Osteocyte (in vitro differentiated cells): Measurements from ENCODE around the gene SUSD3. TPM values are rescaled to one million over a fixed set of nuclear protein-coding genes. Genes with fewer than 3 reads are reported as not detected.

Experiments used
- DNase-seq: peaks from one replicate; pipeline ENCODE4 v3.0.0; 2021; ENCODE audit warnings: mixed read lengths; ENCODE audit not compliant: unreplicated experiment; ENCODE audit errors: extremely low spot score
- H3K27ac Mint-ChIP-seq: one replicate; pipeline ENCODE4 v1.8.0; 2021; ENCODE audit warnings: mild to moderate bottlenecking, mixed read lengths; ENCODE audit not compliant: unreplicated experiment
- H3K27me3 Mint-ChIP-seq: one replicate; pipeline ENCODE4 v1.8.0; 2021; ENCODE audit warnings: mixed read lengths; ENCODE audit not compliant: unreplicated experiment
- H3K36me3 Mint-ChIP-seq: one replicate; pipeline ENCODE4 v1.8.0; 2021; ENCODE audit warnings: mixed read lengths; ENCODE audit not compliant: unreplicated experiment
- H3K4me1 Mint-ChIP-seq: one replicate; pipeline ENCODE4 v1.8.0; 2021; ENCODE audit warnings: mixed read lengths; ENCODE audit not compliant: unreplicated experiment
- H3K4me3 Mint-ChIP-seq: one replicate; pipeline ENCODE4 v1.8.0; 2021; ENCODE audit warnings: mild to moderate bottlenecking, moderate library complexity, mixed read lengths; ENCODE audit not compliant: unreplicated experiment
- H3K9me3 Mint-ChIP-seq: one replicate; pipeline ENCODE4 v1.8.0; 2021; ENCODE audit warnings: mixed read lengths; ENCODE audit not compliant: unreplicated experiment
- total RNA-seq: library from RNA; stranded (reverse); gene quantifications from 2 replicates; pipeline ENCODE4 v1.2.1, GENCODE V29; 2021
- TF ChIP-seq, protein P1 (sequence below): fragments of 200-600 bp; sonication (generic); IDR thresholded peaks from 2 replicates; pipeline ENCODE4 v1.5.0; 2021; ENCODE audit warnings: antibody characterized with exemption, mild to moderate bottlenecking, moderate library complexity

Gene SUSD3
- total RNA-seq, 1 donor from 2014 or later: not detected

DNA sequence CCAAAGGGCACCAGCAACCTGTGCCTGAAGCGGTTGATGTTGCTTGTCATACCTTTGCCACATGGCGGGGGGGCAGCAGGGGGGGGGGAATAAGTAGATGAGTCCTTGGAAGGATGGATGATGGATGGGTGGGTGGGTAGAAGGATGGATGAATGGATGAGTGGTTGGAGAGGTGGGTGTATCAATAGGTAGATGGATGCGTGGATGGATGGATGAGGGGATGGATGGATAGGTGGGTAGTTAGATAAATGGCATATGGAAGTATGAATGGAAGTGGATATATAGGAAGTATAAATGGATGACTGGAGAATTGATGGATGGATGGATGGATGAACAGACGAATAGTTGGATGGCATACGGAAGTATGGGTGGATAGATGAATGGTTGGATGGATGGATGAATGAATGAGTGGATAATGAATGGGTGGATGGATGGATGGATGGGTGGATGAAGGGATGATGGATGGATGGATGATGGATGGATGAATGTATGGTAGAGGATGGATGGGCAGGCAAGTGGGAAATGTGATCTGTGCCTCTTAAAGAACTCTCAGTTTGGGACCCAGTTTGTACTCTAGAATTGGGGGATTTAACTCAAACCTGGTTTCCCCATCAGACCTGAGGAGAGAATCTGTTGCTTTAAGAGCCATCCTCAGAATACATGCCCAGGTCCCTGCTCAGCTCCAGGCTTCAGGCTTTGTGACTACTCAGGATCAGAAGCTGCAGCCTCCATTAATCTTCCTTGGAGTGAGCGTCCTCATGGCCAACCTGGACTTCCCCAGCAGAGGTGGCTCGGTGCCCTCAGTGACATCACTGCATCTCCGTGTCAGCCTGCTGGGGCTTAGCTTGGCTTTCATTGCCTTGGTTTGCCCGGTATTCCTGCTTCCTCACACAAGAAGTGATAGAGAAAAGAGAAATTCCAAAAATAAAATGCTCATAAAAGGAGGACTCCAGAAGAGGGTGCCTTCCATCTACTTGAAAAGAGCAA is 27.6 kb upstream of the SUSD3 start:
- TF ChIP-seq, protein P1, sequence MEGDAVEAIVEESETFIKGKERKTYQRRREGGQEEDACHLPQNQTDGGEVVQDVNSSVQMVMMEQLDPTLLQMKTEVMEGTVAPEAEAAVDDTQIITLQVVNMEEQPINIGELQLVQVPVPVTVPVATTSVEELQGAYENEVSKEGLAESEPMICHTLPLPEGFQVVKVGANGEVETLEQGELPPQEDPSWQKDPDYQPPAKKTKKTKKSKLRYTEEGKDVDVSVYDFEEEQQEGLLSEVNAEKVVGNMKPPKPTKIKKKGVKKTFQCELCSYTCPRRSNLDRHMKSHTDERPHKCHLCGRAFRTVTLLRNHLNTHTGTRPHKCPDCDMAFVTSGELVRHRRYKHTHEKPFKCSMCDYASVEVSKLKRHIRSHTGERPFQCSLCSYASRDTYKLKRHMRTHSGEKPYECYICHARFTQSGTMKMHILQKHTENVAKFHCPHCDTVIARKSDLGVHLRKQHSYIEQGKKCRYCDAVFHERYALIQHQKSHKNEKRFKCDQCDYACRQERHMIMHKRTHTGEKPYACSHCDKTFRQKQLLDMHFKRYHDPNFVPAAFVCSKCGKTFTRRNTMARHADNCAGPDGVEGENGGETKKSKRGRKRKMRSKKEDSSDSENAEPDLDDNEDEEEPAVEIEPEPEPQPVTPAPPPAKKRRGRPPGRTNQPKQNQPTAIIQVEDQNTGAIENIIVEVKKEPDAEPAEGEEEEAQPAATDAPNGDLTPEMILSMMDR: no peak
- Mint-ChIP-seq H3K4me3 (no peak overlapping the region), H3K36me3 (no peaks in the 10 kb centered on the region), H3K27me3 (peaks cover 12% of the 10 kb centered on the region), H3K4me1 (no peaks in the 10 kb centered on the region), H3K27ac (no peak overlapping the region), H3K9me3 (no peaks in the 10 kb centered on the region)
- no peak for DNase-seq

DNA sequence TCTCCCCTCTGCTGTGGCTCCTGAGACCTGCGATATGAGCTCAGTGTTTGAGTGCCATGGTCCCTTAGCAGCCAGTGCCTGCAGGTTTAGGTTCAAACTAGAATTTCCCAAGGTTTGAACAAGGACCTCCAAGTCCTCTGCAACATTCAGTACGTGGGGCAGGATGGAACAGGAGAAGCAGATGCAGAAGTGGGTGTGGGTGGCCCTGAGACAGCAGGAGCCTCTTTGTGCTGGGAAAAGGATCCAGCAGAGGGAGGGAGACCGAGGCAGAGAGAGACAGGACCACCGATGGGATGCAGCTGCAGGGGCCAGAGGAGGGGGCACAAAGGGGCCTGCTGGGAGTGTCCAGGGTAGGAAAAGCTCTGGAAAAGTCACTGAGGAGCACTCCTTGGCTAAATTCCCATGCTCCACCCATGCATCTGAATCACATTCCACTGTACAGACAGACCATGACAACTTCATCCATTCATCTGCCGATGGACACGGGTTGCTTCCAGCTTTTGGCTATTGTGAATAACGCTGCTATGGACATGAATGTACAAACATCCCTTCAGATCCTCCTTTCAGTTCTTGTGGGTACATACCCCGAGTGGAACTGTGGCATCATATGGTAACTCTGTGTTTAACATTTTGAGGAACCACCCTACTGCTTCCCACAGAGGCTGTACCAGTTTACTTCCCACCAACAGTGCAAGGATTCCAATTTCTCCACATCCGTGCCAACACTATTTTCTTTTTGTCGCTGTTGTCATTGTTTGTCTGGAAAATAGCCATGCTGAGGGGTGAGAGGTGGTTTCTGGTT is 26.7 kb upstream of the SUSD3 start:
- H3K4me1 Mint-ChIP-seq: no peaks in the 10 kb centered on the region
- TF ChIP-seq, protein P1: no peak
- H3K27me3 Mint-ChIP-seq: peaks cover 12% of the 10 kb centered on the region
- H3K4me3 Mint-ChIP-seq: no peak overlapping the region
- no peak overlapping the region for H3K27ac Mint-ChIP-seq
- H3K9me3 Mint-ChIP-seq: no peaks in the 10 kb centered on the region
- no peak for DNase-seq
- no peaks in the 10 kb centered on the region for H3K36me3 Mint-ChIP-seq

DNA sequence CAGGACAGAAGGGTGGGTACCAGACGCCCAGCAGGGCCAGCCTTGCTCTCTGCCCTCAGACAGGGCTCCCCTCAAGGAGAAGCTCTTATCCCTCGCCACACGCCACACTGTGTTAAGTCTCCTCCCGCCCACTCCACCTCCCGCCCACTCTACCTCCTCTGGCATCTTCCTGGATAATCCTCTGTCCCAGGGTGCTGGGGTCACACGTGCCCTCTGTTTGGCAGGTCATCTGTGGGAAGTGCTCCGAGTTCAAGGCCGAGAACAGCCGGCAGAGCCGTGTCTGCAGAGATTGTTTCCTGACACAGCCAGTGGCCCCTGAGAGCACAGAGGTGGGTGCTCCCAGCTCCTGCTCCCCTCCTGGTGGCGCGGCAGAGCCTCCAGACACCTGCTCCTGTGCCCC is 26.0 kb upstream of the SUSD3 start:
- Mint-ChIP-seq H3K36me3 (no peaks in the 10 kb centered on the region), H3K27ac (no peak overlapping the region), H3K4me3 (no peak overlapping the region), H3K4me1 (no peaks in the 10 kb centered on the region), H3K27me3 (peaks cover 12% of the 10 kb centered on the region), H3K9me3 (no peaks in the 10 kb centered on the region)
- TF ChIP-seq, protein P1: no peak
- DNase-seq: no peak

DNA sequence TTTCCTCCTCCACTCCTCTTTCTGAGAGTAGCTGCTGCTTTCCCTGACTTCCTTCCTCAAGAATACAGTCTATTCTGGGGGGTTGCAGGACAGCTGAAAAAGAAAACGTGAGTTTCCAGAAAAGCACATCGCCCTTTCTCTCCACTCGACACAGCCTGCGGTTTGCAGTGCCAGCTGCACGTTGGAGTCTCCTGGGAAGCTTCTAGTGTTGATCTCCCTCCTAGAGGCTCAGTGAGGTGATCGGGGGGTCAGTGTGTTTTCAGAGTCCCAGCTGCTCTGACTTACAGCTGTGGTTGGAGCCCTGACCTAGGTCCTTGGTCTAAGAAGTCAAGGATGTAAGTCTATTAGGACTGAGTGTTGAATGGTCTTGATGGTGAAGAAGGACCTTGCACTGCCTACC is 25.0 kb upstream of the SUSD3 start:
- TF ChIP-seq, protein P1: no peak
- DNase-seq: no peak
- no peaks in the 10 kb centered on the region for H3K36me3 Mint-ChIP-seq
- no peaks in the 10 kb centered on the region for H3K9me3 Mint-ChIP-seq
- H3K27me3 Mint-ChIP-seq: peaks cover 12% of the 10 kb centered on the region
- no peaks in the 10 kb centered on the region for H3K4me1 Mint-ChIP-seq
- no peak overlapping the region for H3K4me3 Mint-ChIP-seq
- H3K27ac Mint-ChIP-seq: no peak overlapping the region
